Fibroblast of pulmonary artery (primary cell): ENCODE data around the gene DNM1.

ENCODE experiments used
- DNase-seq: peaks from one replicate; pipeline ENCODE4 v3.0.0-alpha.2; 2010; ENCODE audit warnings: low read depth
- H3K4me3 ChIP-seq: replicated peaks from 2 replicates; pipeline ENCODE4 v1.5.1; 2011; ENCODE audit warnings: low read depth, mild to moderate bottlenecking, control low read depth, low read length, moderate library complexity
- CTCF ChIP-seq: IDR thresholded peaks from 2 replicates; pipeline ENCODE4 v1.5.1; 2011; ENCODE audit warnings: mild to moderate bottlenecking, control low read depth, low read length, inconsistent platforms; ENCODE audit errors: missing control alignments

DNM1 gene

GRCh38 chr9:128187361-128187760 lies 15.8 kb upstream of the DNM1 start:
- no peak for DNase-seq
- no peak overlapping the region for H3K4me3 ChIP-seq
- no peak for TF ChIP-seq CTCF

GRCh38 chr9:128188209-128188608 lies 15.0 kb upstream of the DNM1 start:
- TF ChIP-seq CTCF = no peak
- H3K4me3 ChIP-seq = no peak overlapping the region
- DNase-seq = no peak

GRCh38 chr9:128190013-128190412 lies 13.2 kb upstream of the DNM1 start:
- peak overlapping the region; percentile 82 for H3K4me3 ChIP-seq
- TF ChIP-seq CTCF = no peak
- no peak for DNase-seq

GRCh38 chr9:128190516-128191405 lies 12.4 kb upstream of the DNM1 start:
- DNase-seq = no peak
- TF ChIP-seq CTCF = no peak
- peak overlapping the region; percentile 82 for H3K4me3 ChIP-seq

- DNase-seq = peak; percentile 80
- peak within 1 kb of the TSS; percentile 82 for H3K4me3 ChIP-seq
- TF ChIP-seq CTCF = peak; percentile 24
These were observed 11.7 kb upstream of the DNM1 start, which contains the start of gene CIZ1 for GRCh38 chr9:128191406-128192046. Gene CIZ1 (minus strand): TSS chr9:128191572. CDS start chr9:128190857, 715 bp downstream.

GRCh38 chr9:128192601-128193371 lies 10.4 kb upstream of the DNM1 start:
- peak; percentile 88 for DNase-seq

More at GRCh38 chr9:128192601-128193371, 10.4 kb upstream of the DNM1 start:
- peak overlapping the region; percentile 82 for H3K4me3 ChIP-seq
- no peak for TF ChIP-seq CTCF
